H9 (cell line): Measurements from ENCODE around the gene LSS. TPM values are rescaled to one million over a fixed set of nuclear protein-coding genes. Genes with fewer than 3 reads are reported as not detected.

Experiments
- DNase-seq: peaks from one replicate; pipeline ENCODE4 v3.0.0-alpha.2; 2017
- H2AFZ ChIP-seq: one replicate; pipeline ENCODE4 v1.6.1; 2013; ENCODE audit warnings: mild to moderate bottlenecking, low read length, control low read depth, moderate library complexity
- H2AK5ac ChIP-seq: 2 replicates; pipeline ENCODE4 v1.6.1; 2013; ENCODE audit warnings: low read length, control low read depth, mixed read lengths; ENCODE audit not compliant: insufficient read length
- H2BK120ac ChIP-seq: one replicate; pipeline ENCODE4 v1.6.1; 2013; ENCODE audit warnings: low read depth, mild to moderate bottlenecking, low read length, control low read depth, inconsistent platforms; ENCODE audit not compliant: poor library complexity, severe bottlenecking
- H2BK12ac ChIP-seq: 2 replicates; pipeline ENCODE4 v1.6.1; 2013; ENCODE audit warnings: low read length, control low read depth, mixed read lengths, low read depth; ENCODE audit not compliant: insufficient read length
- H2BK15ac ChIP-seq: 2 replicates; pipeline ENCODE4 v1.6.1; 2013; ENCODE audit warnings: low read depth, low read length, control low read depth
- H2BK20ac ChIP-seq: one replicate; pipeline ENCODE4 v1.6.1; 2013; ENCODE audit warnings: low read depth, mild to moderate bottlenecking, low read length, control low read depth, inconsistent platforms; ENCODE audit not compliant: poor library complexity, severe bottlenecking
- H2BK5ac ChIP-seq: 2 replicates; pipeline ENCODE4 v1.6.1; 2013; ENCODE audit warnings: low read length, control low read depth, mixed read lengths; ENCODE audit not compliant: insufficient read length
- H3K14ac ChIP-seq: 2 replicates; pipeline ENCODE4 v1.6.1; 2013; ENCODE audit warnings: low read length, control low read depth; ENCODE audit not compliant: insufficient read depth
- H3K18ac ChIP-seq: 2 replicates; pipeline ENCODE4 v1.6.1; 2013; ENCODE audit warnings: low read depth, mild to moderate bottlenecking, mixed read lengths, low read length, control low read depth; ENCODE audit not compliant: insufficient read length
- H3K23ac ChIP-seq: 2 replicates; pipeline ENCODE4 v1.6.1; 2013; ENCODE audit warnings: low read length, control low read depth, mixed read lengths, low read depth; ENCODE audit not compliant: insufficient read length
- H3K23me2 ChIP-seq: 2 replicates; pipeline ENCODE4 v1.6.1; 2013; ENCODE audit warnings: low read depth, mild to moderate bottlenecking, mixed read lengths, low read length, control low read depth; ENCODE audit not compliant: insufficient read length, poor library complexity, severe bottlenecking
- H3K27ac ChIP-seq: 2 replicates; pipeline ENCODE4 v1.5.1; 2013; ENCODE audit warnings: low read length, control low read depth, mixed read lengths, low read depth; ENCODE audit not compliant: insufficient read length
- H3K27me3 ChIP-seq: 2 replicates; pipeline ENCODE4 v1.6.1; 2013; ENCODE audit warnings: low read length, control low read depth, inconsistent platforms; ENCODE audit not compliant: insufficient read depth
- H3K4ac ChIP-seq: 2 replicates; pipeline ENCODE4 v1.6.1; 2013; ENCODE audit warnings: low read depth, mild to moderate bottlenecking, control low read depth, inconsistent platforms, low read length, moderate library complexity
- H3K4me1 ChIP-seq: 2 replicates; pipeline ENCODE4 v1.6.1; 2013; ENCODE audit warnings: low read length, control low read depth, inconsistent platforms; ENCODE audit not compliant: insufficient read depth
- H3K4me2 ChIP-seq: 2 replicates; pipeline ENCODE4 v1.6.1; 2013; ENCODE audit warnings: low read length, control low read depth, mixed read lengths; ENCODE audit not compliant: insufficient read length, insufficient read depth
- H3K56ac ChIP-seq: 2 replicates; pipeline ENCODE4 v1.6.1; 2013; ENCODE audit warnings: low read depth, mild to moderate bottlenecking, mixed read lengths, low read length, control low read depth; ENCODE audit not compliant: insufficient read length
- H3K79me1 ChIP-seq: 2 replicates; pipeline ENCODE4 v1.6.1; 2013; ENCODE audit warnings: low read depth, mild to moderate bottlenecking, moderate library complexity, low read length, control low read depth, inconsistent platforms; ENCODE audit not compliant: insufficient read depth, poor library complexity, severe bottlenecking
- H3K79me2 ChIP-seq: 2 replicates; pipeline ENCODE4 v1.6.1; 2013; ENCODE audit warnings: low read length, control low read depth, inconsistent platforms; ENCODE audit not compliant: insufficient read depth
- H3K9ac ChIP-seq: 2 replicates; pipeline ENCODE4 v1.6.1; 2013; ENCODE audit warnings: low read length, control low read depth, mixed read lengths; ENCODE audit not compliant: insufficient read length; ENCODE audit errors: extremely low read depth
- H3K9me3 ChIP-seq: one replicate; pipeline ENCODE4 v1.6.1; 2013; ENCODE audit warnings: low read depth, low read length, inconsistent platforms; ENCODE audit not compliant: control insufficient read depth
- H3T11ph ChIP-seq: one replicate; pipeline ENCODE4 v1.6.1; 2013; ENCODE audit warnings: mild to moderate bottlenecking, low read length, control low read depth, inconsistent platforms
- H4K20me1 ChIP-seq: one replicate; pipeline ENCODE4 v1.6.1; 2013; ENCODE audit not compliant: control insufficient read depth, insufficient read length, insufficient read depth
- H4K5ac ChIP-seq: 2 replicates; pipeline ENCODE4 v1.6.1; 2013; ENCODE audit warnings: low read depth, mild to moderate bottlenecking, mixed read lengths, low read length, control low read depth; ENCODE audit not compliant: insufficient read length
- H4K8ac ChIP-seq: replicated peaks from 2 replicates; pipeline ENCODE4 v1.6.1; 2013; ENCODE audit warnings: low read length, control low read depth, mixed read lengths, low read depth; ENCODE audit not compliant: insufficient read length
- H4K91ac ChIP-seq: 2 replicates; pipeline ENCODE4 v1.6.1; 2013; ENCODE audit warnings: low read depth, mild to moderate bottlenecking, moderate library complexity, mixed read lengths, low read length, control low read depth; ENCODE audit not compliant: insufficient read length
- H3K27ac Mint-ChIP-seq, 3 experiments: 2 replicates in 2 of 3; 3 replicates in 1 of 3; pipeline ENCODE4 v1.8.0; 2020 to 2021; ENCODE audit warnings: mixed read lengths in 3 of 3, mild to moderate bottlenecking in 1 of 3, moderate library complexity in 1 of 3
- H3K27me3 Mint-ChIP-seq: 2 replicates; pipeline ENCODE4 v1.8.0; 2021; ENCODE audit warnings: low read depth, mild to moderate bottlenecking, moderate library complexity, mixed read lengths
- H3K36me3 Mint-ChIP-seq, 3 experiments: 2 replicates in 2 of 3; 3 replicates in 1 of 3; pipeline ENCODE4 v1.8.0; 2020 to 2021; ENCODE audit warnings: low read depth in 3 of 3, mixed read lengths in 3 of 3; ENCODE audit not compliant: insufficient read depth in 1 of 3
- H3K4me1 Mint-ChIP-seq, 2 experiments: 2 replicates each; pipeline ENCODE4 v1.8.0; 2020; ENCODE audit warnings: mixed read lengths in 2 of 2
- H3K4me3 Mint-ChIP-seq, 2 experiments: 2 replicates in 1 of 2; 3 replicates in 1 of 2; pipeline ENCODE4 v1.8.0; 2020 to 2021; ENCODE audit warnings: mild to moderate bottlenecking in 2 of 2, mixed read lengths in 2 of 2, moderate library complexity in 1 of 2
- H3K9me3 Mint-ChIP-seq, 2 experiments: 2 replicates in 1 of 2; 3 replicates in 1 of 2; pipeline ENCODE4 v1.8.0; 2020; ENCODE audit warnings: mild to moderate bottlenecking in 2 of 2, mixed read lengths in 2 of 2, moderate library complexity in 1 of 2
- CTCF ChIP-seq: fragments of 200-600 bp; sonication (generic); conservative IDR thresholded peaks from 3 replicates; pipeline ENCODE4 v1.8.0; 2021; ENCODE audit warnings: antibody characterized with exemption, mild to moderate bottlenecking
- WGBS: extraction: QIAGEN DNeasy Blood & Tissue Kit; methylation state at CpG from one replicate; pipeline ENCODE4 v1.1.7; 2013; ENCODE audit warnings: missing lambda C conversion rate, low lambda C conversion rate, mixed read lengths; ENCODE audit not compliant: insufficient read length; ENCODE audit errors: extremely low coverage; 5-methylcytosine and 5-hydroxymethylcytosine counted together
- total RNA-seq: library from RNA; stranded (reverse); gene quantifications from 2 replicates; pipeline ENCODE4 v1.2.1, GENCODE V29; 2021

Gene LSS
- total RNA-seq, 1 experiment from 2014 or later = 69.2 TPM

- Histone ChIP-seq H3K9ac (no peak overlapping the region), H2BK120ac (no peak overlapping the region), H2BK5ac (no peak overlapping the region), H4K20me1 (no peaks in the 10 kb centered on the region), H3K23me2 (no peaks in the 10 kb centered on the region), H3K4ac (no peak overlapping the region), H2AK5ac (no peak overlapping the region), H2BK20ac (no peak overlapping the region), H2BK15ac (no peak overlapping the region), H4K8ac (no peak overlapping the region), H3K9me3 (no peaks in the 10 kb centered on the region), H3K27me3 (no peaks in the 10 kb centered on the region), H3K79me2 (no peaks in the 10 kb centered on the region), H3K4me2 (no peak overlapping the region), H4K5ac (no peak overlapping the region), H3K14ac (no peak overlapping the region), H3K56ac (no peak overlapping the region), H2BK12ac (no peak overlapping the region), H4K91ac (no peak overlapping the region), H3K18ac (no peak overlapping the region), H3K4me1 (no peaks in the 10 kb centered on the region; the same call in 1 of the 2 replicates), H3K79me1 (no peaks in the 10 kb centered on the region), H3K27ac (no peak overlapping the region), H3K23ac (no peak overlapping the region), H3T11ph (no peak overlapping the region), H2AFZ (no peak overlapping the region)
- TF ChIP-seq CTCF = no peak
- WGBS = no CpG with 5 or more reads among the region's 22 CpGs
- Mint-ChIP-seq H3K27me3 (no peaks in the 10 kb centered on the region), H3K27ac (no peak overlapping the region; a peak in 1 of 7 replicates), H3K4me3 (no peak overlapping the region), H3K4me1 (peaks cover 11 to 16% of the 10 kb centered on the region in 2 experiments), H3K9me3 (peaks cover 5 to 6% of the 10 kb centered on the region in 2 experiments; a peak in 2 of 5 replicates), H3K36me3 (peaks cover 0 to 3% (median 1%) of the 10 kb centered on the region in 3 experiments; a peak in 3 of 7 replicates)
- no peak for DNase-seq
Observed at GRCh38 chr21:46149205-46149901, 79.2 kb downstream of the LSS start.
